Mesodermal cell (in vitro differentiated cells): ENCODE results near the gene MOB4.

Source experiments
- H3K27ac ChIP-seq: 2 replicates; pipeline ENCODE4 v1.7.0; 2013; ENCODE audit warnings: mild to moderate bottlenecking, low read depth, low read length, moderate library complexity; ENCODE audit not compliant: severe bottlenecking
- H3K36me3 ChIP-seq: 2 replicates; pipeline ENCODE4 v1.7.1; 2013; ENCODE audit warnings: mild to moderate bottlenecking, low read length, moderate library complexity; ENCODE audit not compliant: control insufficient read depth, insufficient read depth
- H3K4me1 ChIP-seq: one replicate; pipeline ENCODE4 v1.7.1; 2013; ENCODE audit warnings: mild to moderate bottlenecking, low read length; ENCODE audit not compliant: insufficient read depth, control insufficient read depth, poor library complexity, severe bottlenecking
- H3K4me3 ChIP-seq: 2 replicates; pipeline ENCODE4 v1.7.0; 2013; ENCODE audit warnings: low read length, control low read depth, mild to moderate bottlenecking; ENCODE audit not compliant: insufficient read depth, poor library complexity, severe bottlenecking; ENCODE audit errors: extremely low read depth
- H3K9me3 ChIP-seq: 2 replicates; pipeline ENCODE4 v1.7.1; 2013; ENCODE audit warnings: mild to moderate bottlenecking, low read length, moderate library complexity; ENCODE audit not compliant: control insufficient read depth
- WGBS, 2 experiments: methylation state at CpG; one replicate each; pipeline ENCODE4 v1.1.5; 2013; ENCODE audit warnings: missing lambda C conversion rate in 2 of 2; ENCODE audit not compliant: insufficient coverage in 2 of 2; 5-methylcytosine and 5-hydroxymethylcytosine counted together

The MOB4 gene

GRCh38 chr2:197498235-197498936 is 17.5 kb upstream of the MOB4 start:
- 0 to 2% methylated on average over 10 to 11 of the region's 14 CpGs for WGBS, 2 experiments
- H3K36me3 ChIP-seq: peaks cover 66% of the 10 kb centered on the region
- peak overlapping the region; percentile 89 for H3K4me3 ChIP-seq
- H3K4me1 ChIP-seq: peaks cover 19% of the 10 kb centered on the region
- H3K27ac ChIP-seq: no peak overlapping the region
- H3K9me3 ChIP-seq: no peaks in the 10 kb centered on the region

DNA sequence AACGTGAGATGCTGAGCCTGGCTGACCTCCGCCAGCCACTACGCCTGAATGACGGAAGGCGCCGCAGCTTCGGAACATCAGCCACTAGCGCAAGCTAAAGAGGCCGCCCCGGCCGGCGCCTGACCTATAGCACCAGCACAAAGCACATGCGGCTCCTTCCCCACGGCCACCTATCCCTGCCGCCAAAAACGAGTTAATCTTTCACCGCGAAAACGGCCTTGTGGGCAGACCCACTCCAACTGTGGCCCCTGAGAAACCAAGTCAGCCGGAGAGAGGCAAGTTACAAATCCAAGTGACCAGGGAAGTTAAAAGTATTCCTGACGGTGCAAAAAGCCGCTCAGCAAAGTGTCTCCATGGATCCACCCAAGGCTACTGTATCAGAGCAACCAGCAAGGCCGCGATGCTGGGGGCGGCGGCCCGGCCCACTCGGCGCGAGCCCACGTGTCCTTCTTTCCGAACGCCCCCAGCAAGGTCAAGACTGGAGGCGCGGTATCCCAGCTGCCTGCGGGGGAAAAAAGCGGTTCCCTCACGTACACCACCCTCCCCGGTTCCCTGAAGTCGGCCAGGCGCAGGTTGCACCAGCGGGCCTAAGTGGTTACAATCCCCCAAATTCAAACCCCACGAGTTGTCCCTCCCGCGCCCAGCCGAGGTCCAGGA is 16.8 kb upstream of the MOB4 start:
- H3K4me1 ChIP-seq: peaks cover 19% of the 10 kb centered on the region
- H3K4me3 ChIP-seq: peak overlapping the region; percentile 89
- 0% methylated on average over 40 to 43 of the region's 46 CpGs for WGBS, 2 experiments
- peak overlapping the region; percentile 100 for H3K27ac ChIP-seq
- no peaks in the 10 kb centered on the region for H3K9me3 ChIP-seq
- H3K36me3 ChIP-seq: peaks cover 66% of the 10 kb centered on the region

DNA sequence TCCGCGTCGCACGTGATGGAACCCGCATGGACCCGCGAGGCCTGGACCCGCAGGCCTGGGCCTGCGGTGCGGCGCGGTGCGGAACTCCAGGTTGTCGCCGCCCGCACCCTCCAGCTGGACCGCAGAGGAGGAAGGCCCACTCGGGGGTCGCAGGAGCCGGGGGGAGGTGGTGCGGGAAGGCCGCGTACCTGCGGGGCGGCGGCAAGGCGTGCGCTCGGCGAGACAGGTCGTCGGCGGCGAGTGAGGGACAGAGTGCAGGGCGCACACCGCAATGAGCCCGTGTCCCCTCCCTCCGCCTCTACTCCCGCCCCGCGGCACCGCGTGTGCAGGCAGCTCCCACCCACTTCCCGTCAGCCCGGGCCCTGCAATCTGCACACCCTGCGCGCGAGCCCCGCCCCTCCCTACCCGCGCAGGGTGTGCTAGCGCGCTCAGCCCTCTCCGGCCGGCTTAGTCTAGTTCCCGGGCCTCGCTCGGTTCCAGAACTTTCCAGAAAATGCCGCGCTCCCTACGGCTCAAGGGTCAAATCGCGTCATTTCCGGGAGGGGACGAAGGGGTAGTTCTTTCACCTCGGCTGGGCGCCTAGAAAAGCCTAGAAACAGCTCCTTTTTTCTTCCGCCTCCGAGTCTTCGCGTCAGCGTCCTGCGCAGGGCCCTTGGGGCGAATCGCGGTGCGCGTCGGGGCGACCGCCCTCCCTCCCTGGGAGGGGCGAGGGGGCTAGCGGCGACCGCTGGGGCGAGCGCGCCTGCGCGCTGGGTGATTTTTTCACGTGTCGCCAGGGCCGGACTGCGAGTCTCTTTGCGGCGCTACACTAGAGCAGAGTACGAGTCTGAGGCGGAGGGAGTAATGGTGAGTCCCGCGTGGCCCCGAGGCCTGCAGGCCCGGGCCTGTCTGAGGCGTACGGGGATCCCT is 16.0 kb upstream of the MOB4 start, which contains the start of the genes HSPD1 and HSPE1:
HSPD1 (minus strand) TSS at position 247 of the 909 bp plus-strand sequence. CDS start 992 bp downstream, outside the sequence.
HSPE1 (plus strand) TSS at position 786 of the 909 bp plus-strand sequence; CDS start at position 844, 58 bp downstream.
- H3K4me1 ChIP-seq: peaks cover 19% of the 10 kb centered on the region
- H3K9me3 ChIP-seq: no peaks in the 10 kb centered on the region
- H3K36me3 ChIP-seq: peaks cover 66% of the 10 kb centered on the region
- H3K4me3 ChIP-seq: peak within 1 kb of the TSS; percentile 89
- 0% methylated on average over 71 to 75 of the region's 104 CpGs for WGBS, 2 experiments
- peak within 1 kb of the TSS; percentile 100 for H3K27ac ChIP-seq

DNA sequence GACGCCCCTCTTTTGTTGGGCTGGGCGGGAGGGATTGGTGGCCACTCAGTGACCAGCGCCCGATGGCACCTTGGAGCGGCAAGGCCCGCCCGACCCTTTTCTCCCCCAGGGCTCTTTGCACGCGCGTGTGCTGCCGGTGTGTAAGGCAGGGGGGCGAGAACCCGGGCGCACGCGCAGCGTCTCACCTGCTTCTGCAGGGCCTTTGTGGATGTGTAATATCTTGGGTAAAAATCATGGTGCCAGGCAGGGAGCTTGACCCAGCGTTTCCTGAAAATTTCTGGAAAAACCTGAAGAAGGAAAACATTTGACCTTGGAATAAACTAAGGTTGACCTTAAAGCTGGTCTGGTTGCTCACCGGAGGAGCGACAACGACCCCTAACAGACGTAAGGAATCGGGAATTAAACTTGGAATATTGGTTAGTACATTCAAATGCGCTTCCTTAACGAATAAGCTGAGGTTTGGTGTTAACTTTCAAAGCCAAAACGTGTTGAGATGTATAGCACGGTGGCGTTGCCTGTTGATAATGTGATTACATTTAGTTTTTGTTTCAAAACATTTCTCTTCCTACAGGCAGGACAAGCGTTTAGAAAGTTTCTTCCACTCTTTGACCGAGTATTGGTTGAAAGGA is 15.2 kb upstream of the MOB4 start:
- Histone ChIP-seq H3K4me1 (peaks cover 19% of the 10 kb centered on the region), H3K9me3 (no peaks in the 10 kb centered on the region), H3K27ac (peak overlapping the region; percentile 100), H3K4me3 (peak overlapping the region; percentile 89), H3K36me3 (peaks cover 63% of the 10 kb centered on the region)
- WGBS, 2 experiments: 0% methylated on average over 14 to 23 of the region's 30 CpGs

DNA sequence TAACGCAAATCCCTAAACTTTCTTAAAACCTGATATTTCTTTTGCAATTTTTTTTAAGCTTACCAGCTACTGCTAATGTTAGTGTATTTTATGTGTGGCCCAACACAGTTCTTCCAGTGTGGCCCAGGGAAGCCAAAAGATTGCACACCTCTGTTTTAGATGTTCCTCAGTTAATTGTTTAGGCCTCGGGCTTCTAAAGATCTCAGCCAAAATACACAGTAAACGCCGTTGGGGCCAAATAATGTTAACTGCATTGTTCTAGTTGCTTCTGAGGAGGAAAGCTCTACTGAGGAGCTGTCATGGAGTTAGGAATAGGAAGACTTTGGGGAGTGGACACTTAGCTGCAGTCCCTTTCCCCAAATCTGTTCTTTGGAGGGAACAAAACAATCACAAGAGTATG is 13.7 kb upstream of the MOB4 start:
- WGBS, 2 experiments: 81 to 84% methylated on average over 3 of the region's 4 CpGs

DNA sequence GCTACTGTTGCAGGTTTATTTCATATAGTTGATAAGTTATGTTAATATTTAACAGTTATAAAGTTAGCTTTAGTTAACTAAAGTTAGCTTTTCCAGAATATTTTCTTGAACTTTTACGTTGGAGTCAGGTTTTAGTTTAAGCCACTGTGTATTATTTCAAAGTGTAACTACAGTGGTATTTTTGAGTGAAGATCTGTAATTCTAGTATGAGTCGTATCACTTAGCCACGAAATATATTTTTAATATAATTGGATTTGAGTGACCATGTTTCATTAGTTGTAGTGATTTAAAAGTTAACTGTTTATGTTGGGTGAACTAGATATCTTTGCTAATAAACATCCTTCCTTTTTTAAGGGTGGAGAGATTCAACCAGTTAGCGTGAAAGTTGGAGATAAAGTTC is 13.2 kb upstream of the MOB4 start:
- H3K9me3 ChIP-seq: no peaks in the 10 kb centered on the region
- H3K4me1 ChIP-seq: peaks cover 13% of the 10 kb centered on the region
- H3K36me3 ChIP-seq: peaks cover 51% of the 10 kb centered on the region
- H3K4me3 ChIP-seq: no peak overlapping the region
- WGBS, 2 experiments: 84% methylated on average over 2 of the region's 4 CpGs; no CpG with 5 or more reads in 1 of the 2 experiments
- H3K27ac ChIP-seq: no peak overlapping the region

More for the DNA sequence above, 13.7 kb upstream of the MOB4 start:
- H3K4me1 ChIP-seq: peaks cover 15% of the 10 kb centered on the region
- H3K4me3 ChIP-seq: peak overlapping the region; percentile 89
- H3K9me3 ChIP-seq: no peaks in the 10 kb centered on the region
- H3K27ac ChIP-seq: no peak overlapping the region
- peaks cover 56% of the 10 kb centered on the region for H3K36me3 ChIP-seq

DNA sequence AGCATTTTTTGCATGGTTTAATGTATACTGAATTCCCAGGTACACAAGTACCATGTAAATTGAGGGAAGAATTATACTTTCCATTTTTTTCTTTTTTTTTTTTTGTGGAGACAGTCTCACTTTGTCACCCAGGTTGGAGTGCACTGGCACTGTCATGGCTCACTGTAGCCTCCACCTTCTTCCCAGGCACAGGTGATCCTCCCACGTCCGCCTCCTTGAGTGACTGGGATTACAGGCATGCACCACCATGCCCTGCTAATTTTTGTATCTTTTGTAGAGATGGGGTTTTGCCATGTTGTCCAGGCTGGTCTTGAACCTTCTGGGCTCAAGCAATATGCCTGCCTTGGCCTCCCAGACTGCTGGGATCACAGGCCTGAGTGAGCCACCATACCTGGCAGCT is 11.9 kb upstream of the MOB4 start:
- Histone ChIP-seq H3K4me3 (no peak overlapping the region), H3K36me3 (peaks cover 41% of the 10 kb centered on the region), H3K9me3 (no peaks in the 10 kb centered on the region), H3K27ac (no peak overlapping the region), H3K4me1 (peaks cover 7% of the 10 kb centered on the region)
- WGBS, 2 experiments: 92 to 100% methylated on average over 2 of the region's 2 CpGs

GRCh38 chr2:197504512-197504911 is 11.4 kb upstream of the MOB4 start:
- Histone ChIP-seq H3K27ac (no peak overlapping the region), H3K36me3 (peaks cover 41% of the 10 kb centered on the region)

GRCh38 chr2:197506658-197507057 is 9.2 kb upstream of the MOB4 start:
- H3K4me3 ChIP-seq: no peak overlapping the region
- no peaks in the 10 kb centered on the region for H3K9me3 ChIP-seq
- no CpG with 5 or more reads among the region's 5 CpGs for WGBS, 2 experiments
- no peak overlapping the region for H3K27ac ChIP-seq
- H3K36me3 ChIP-seq: peaks cover 40% of the 10 kb centered on the region
- H3K4me1 ChIP-seq: peaks cover 5% of the 10 kb centered on the region

More at GRCh38 chr2:197504512-197504911, 11.4 kb upstream of the MOB4 start:
- 100% methylated on average over 5 to 6 of the region's 6 CpGs for WGBS, 2 experiments
- H3K4me3 ChIP-seq: no peak overlapping the region
- H3K4me1 ChIP-seq: peaks cover 7% of the 10 kb centered on the region
- no peaks in the 10 kb centered on the region for H3K9me3 ChIP-seq

DNA sequence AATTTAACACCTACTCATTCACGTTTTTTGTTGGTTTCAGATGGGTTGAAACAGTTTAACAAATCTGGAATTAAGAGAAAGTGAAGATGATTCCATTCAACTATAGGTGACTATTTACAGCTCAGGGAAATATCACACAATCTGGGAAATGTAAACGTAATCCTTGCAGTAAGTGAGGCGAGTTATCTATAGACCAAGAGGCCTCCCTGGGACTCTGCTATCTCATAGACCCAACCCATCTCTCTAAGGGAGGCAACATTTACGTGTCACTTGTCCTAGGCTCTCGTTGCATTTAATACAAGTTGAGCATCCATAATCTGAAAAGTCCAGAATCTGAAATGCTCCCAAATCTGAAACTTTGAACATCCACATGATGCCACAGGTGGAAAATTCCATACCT is 2.0 kb upstream of the MOB4 start:
- Histone ChIP-seq H3K4me3 (no peak overlapping the region), H3K4me1 (peaks cover 11% of the 10 kb centered on the region), H3K27ac (no peak overlapping the region), H3K36me3 (peaks cover 9% of the 10 kb centered on the region), H3K9me3 (no peaks in the 10 kb centered on the region)
- WGBS, 2 experiments: 88 to 89% methylated on average over 3 to 4 of the region's 5 CpGs
